Tibial nerve (tissue), 4 donors: Measurements from ENCODE around the gene CA5A. TPM values are rescaled to one million over a fixed set of nuclear protein-coding genes. Genes with fewer than 3 reads are reported as not detected.
"Not testable (repeated sequence)": the region's sequence is repeated elsewhere in the genome, so short reads cannot be mapped to it uniquely, and the experiment has no call there.

Experiments used
- DNase-seq, 2 donors: peaks; one replicate each; pipeline ENCODE4 v3.0.0-alpha.2; 2019; ENCODE audit warnings: low spot score in 2 of 2
- H3K27ac ChIP-seq, 4 donors: fragments of 200-600 bp; sonication (generic) in 3 of 4; one replicate each; pipeline ENCODE4 v1.5.1; 2017 to 2019; ENCODE audit warnings: mild to moderate bottlenecking in 1 of 4
- H3K27me3 ChIP-seq, 2 donors: fragments of 200-600 bp; sonication (generic) in 1 of 2; one replicate each; pipeline versions ENCODE4 v1.5.1 to v1.6.0; 2017 to 2019
- H3K36me3 ChIP-seq, 3 donors: fragments of 200-600 bp; sonication (generic); one replicate each; pipeline ENCODE4 v1.5.1; 2018 to 2019
- H3K4me1 ChIP-seq, 4 donors: fragments of 200-600 bp; sonication (generic) in 3 of 4; one replicate each; pipeline ENCODE4 v1.5.1; 2017 to 2019
- H3K4me3 ChIP-seq, 4 donors: fragments of 200-600 bp; sonication (generic) in 3 of 4; one replicate each; pipeline ENCODE4 v1.5.1; 2017 to 2019; ENCODE audit warnings: mild to moderate bottlenecking in 1 of 4, moderate library complexity in 1 of 4
- H3K9me3 ChIP-seq, 4 donors: fragments of 200-600 bp; sonication (generic) in 3 of 4; one replicate each; pipeline ENCODE4 v1.5.1; 2017 to 2019
- CTCF ChIP-seq, 5 experiments: fragments of 200-600 bp in 3 of 5; fragments of 450-650 bp in 2 of 5; sonication (generic) in 3 of 5; IDR thresholded peaks; one replicate each; pipeline ENCODE4 v1.5.1; 2016 to 2019; ENCODE audit warnings: antibody characterized with exemption in 5 of 5, mild to moderate bottlenecking in 3 of 5, moderate library complexity in 2 of 5
- EP300 ChIP-seq, 2 donors: sonication (generic); formaldehyde crosslinking; IDR thresholded peaks; one replicate each; pipeline ENCODE4 v1.6.1; 2017; ENCODE audit warnings: antibody characterized with exemption in 2 of 2, mild to moderate bottlenecking in 1 of 2
- POLR2A ChIP-seq, 2 donors: fragments of 450-650 bp; IDR thresholded peaks; one replicate each; pipeline ENCODE4 v1.6.1; 2017; ENCODE audit warnings: antibody characterized with exemption in 2 of 2, mild to moderate bottlenecking in 2 of 2, moderate library complexity in 2 of 2
- WGBS, 2 donors: methylation state at CpG; one replicate each; pipeline ENCODE4 v1.1.5; 2018; 5-methylcytosine and 5-hydroxymethylcytosine counted together
- total RNA-seq, 4 donors: library from RNA; depleted of rRNA; stranded (reverse); fragments of >200 nt; gene quantifications; one replicate each; pipeline ENCODE4 v1.1.0, GENCODE V29; 2016

CA5A gene
- total RNA-seq = not detected

DNA sequence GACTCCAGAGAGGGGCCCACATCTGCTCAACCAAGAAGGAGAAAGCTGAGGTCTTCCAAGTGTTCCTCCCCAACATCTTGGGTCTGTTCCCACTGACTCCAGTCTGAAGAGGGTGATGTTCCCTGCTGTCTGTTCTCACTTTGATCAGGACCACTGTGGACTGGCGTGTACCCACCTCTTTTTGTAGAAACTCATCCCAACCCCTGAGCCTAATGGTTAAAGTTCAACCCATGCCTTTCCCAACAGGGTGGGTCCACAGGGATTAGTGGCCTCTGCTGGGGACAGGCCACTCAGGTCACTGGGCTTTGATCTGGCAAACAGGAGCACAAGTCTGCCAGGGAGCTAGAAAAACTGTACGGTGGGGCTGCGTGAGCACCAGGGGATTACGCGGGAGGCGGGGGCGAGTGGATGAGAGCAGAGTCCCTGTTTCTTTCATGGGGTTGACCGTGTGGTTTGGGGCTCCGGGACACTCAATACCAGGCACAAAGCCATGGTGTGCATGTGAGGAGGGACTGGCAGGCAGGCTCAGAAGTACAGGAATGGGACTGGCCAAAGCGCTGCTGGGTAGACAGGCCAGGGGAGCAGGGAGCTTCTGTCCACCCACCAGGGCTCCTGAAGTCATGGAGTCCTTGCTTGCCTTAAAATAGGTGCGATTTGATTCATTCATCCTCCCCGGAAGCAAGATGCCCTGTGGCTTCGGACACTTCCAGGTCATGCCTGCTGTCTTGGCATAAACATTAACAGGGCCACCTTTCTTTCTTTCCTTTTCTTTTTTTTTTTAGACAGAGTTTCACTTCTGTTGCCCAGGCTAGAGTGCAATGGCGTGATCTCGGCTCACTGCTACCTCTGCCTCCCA is at the start of gene CA5A:
TSS of gene CA5A (minus strand) at position 155 of the 856 bp plus-strand sequence. CDS start at position 76, 79 bp downstream.
- H3K4me1 ChIP-seq = no peaks in the 10 kb centered on the region
- H3K36me3 ChIP-seq = no peaks in the 10 kb centered on the region
- H3K27me3 ChIP-seq = no peaks in the 10 kb centered on the region
- no peak within 1 kb of the TSS for H3K4me3 ChIP-seq
- no peak for DNase-seq
- no peak for TF ChIP-seq CTCF (IDR thresholded peaks at IDR 0.05)
- no peak for TF ChIP-seq EP300 (IDR thresholded peaks at IDR 0.05)
- no peak for TF ChIP-seq POLR2A (IDR thresholded peaks at IDR 0.05)
- H3K9me3 ChIP-seq = no peaks in the 10 kb centered on the region
- no peak within 1 kb of the TSS for H3K27ac ChIP-seq
- 81 to 84% methylated on average over 15 of the region's 15 CpGs for WGBS, 2 donors

DNA sequence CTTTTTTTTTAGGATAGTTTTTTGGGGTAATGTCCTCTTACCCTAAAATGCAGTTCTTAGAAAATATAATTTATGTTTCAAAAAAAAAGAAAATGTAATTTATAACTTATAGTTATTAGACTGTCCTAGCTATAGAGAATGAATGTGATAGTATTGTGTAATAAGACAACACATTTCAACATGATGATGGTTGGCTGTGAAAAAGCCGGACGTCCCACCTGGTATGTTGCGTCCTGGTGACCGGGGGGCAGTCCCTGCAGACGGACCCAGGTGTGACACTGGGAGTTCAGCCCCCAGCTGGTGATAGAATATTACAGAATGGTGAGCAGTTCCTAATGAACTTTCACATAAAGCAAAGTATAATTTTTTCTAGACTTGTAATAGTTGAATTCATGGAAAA is 49.2 kb upstream of the CA5A start:
- H3K4me1 ChIP-seq = not testable (repeated sequence)

GRCh38 chr16:87984632-87985267 is 48.4 kb upstream of the CA5A start:
- H3K36me3 ChIP-seq = peaks cover 0 to 64% (median 0%) of the 10 kb centered on the region in 3 donors
- H3K27me3 ChIP-seq = no peaks in the 10 kb centered on the region
- H3K4me3 ChIP-seq = no peak overlapping the region
- DNase-seq = no peak
- 90 to 92% methylated on average over 17 to 28 of the region's 28 CpGs for WGBS, 2 donors
- no peak for TF ChIP-seq EP300 (IDR thresholded peaks at IDR 0.05)
- H3K27ac ChIP-seq = no peak overlapping the region
- H3K4me1 ChIP-seq = no peaks in the 10 kb centered on the region
- no peaks in the 10 kb centered on the region for H3K9me3 ChIP-seq

More for the DNA sequence above, 49.2 kb upstream of the CA5A start:
- not testable (repeated sequence) for H3K9me3 ChIP-seq, DNase-seq, H3K27ac ChIP-seq, H3K4me3 ChIP-seq, H3K27me3 ChIP-seq
- peaks cover 0 to 66% (median 0%) of the 10 kb centered on the region in 3 donors for H3K36me3 ChIP-seq
- 84 to 91% methylated on average over 5 of the region's 5 CpGs for WGBS, 2 donors

GRCh38 chr16:87984180-87984579 is 47.9 kb upstream of the CA5A start:
- not testable (repeated sequence) for H3K27ac ChIP-seq, H3K4me3 ChIP-seq, H3K9me3 ChIP-seq, H3K4me1 ChIP-seq, H3K27me3 ChIP-seq, DNase-seq
- H3K36me3 ChIP-seq = peaks cover 0 to 58% (median 0%) of the 10 kb centered on the region in 3 donors
- 88% methylated on average over 15 of the region's 15 CpGs for WGBS, 2 donors

DNA sequence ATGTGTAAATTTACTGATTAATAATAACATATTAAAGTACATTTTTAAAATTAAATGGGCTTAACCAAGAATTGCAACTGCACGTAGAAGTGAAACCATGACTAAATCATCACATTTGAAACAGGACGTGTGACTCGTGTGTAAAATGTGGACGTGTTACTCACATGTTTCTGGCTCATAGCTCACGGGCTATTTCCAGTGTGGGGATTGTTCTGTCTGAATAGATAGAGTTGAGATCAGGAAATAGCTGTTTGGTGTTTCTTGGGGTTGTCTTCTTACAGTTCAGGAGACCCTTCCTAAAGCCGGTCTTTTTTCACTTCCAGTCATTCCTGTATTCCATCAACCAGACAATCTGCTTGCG is 47.4 kb upstream of the CA5A start:
- WGBS, 2 donors = 57 to 58% methylated on average over 7 of the region's 7 CpGs
- not testable (repeated sequence) for H3K27ac ChIP-seq, H3K9me3 ChIP-seq, H3K4me3 ChIP-seq, DNase-seq, H3K4me1 ChIP-seq, H3K27me3 ChIP-seq
- peaks cover 0 to 55% (median 0%) of the 10 kb centered on the region in 3 donors for H3K36me3 ChIP-seq

DNA sequence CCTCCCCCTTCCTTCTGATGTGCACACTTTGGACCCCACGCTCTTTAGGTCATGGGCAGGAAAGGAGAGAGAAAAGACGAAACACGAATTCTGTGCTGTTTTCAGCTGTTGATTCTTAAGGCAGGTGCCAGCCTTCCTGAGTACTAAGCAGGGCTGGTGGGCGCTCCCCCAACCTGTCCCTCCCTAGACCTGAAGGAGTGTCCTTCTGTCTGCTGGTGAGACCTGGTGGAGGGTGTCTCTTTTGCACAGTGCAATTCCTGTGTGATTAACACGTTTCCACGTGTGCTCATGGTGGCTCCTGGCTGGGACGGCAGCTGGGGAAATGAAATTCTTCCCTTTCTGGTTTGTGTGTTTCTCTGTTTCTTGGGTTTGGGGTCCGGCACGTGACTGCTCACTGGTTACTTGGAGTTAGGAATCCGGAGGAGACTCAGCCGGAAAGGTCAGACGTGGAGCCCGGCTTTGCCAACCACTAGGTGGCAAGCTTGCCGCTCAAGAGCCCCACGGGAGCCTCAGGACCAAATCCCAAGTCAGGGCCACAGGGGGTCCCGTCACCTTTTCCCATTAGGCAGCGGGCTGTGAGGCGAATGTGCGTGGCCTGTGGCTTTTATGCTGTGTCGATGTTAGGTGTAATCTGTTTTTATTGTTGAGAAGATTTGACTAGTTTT is 46.9 kb upstream of the CA5A start:
- H3K9me3 ChIP-seq, H3K4me1 ChIP-seq, H3K27me3 ChIP-seq, DNase-seq, H3K4me3 ChIP-seq, H3K27ac ChIP-seq: not testable (repeated sequence)
- WGBS, 2 donors = 31 to 40% methylated on average over 16 to 20 of the region's 20 CpGs
- H3K36me3 ChIP-seq = peaks cover 0 to 55% (median 0%) of the 10 kb centered on the region in 3 donors
- TF ChIP-seq CTCF (IDR thresholded peaks at IDR 0.05) = peak in 3 of 5 experiments; percentile 31 to 45 (median 36)

DNA sequence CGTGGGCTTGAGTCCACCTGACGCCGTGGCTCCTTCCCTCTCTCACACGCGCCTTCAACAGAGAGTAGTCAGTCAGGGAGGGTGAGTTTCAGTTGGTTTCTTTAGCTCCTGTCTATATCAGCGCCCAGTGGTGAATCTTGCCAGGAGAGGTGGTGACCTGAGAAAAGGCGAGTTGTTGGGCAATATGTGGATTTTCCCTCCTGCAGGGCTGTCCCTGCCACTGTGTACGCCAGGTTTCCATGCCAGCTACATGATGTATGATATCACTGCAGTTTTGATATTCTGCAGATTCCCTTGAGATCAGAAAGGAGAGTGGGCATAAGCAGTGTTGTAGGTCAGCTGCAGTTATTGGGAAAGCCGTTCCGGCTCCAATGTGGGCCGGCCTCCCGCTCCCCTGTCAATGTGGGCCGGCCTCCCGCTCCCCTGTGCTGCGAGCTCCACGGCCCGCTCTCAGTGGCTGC is 46.3 kb upstream of the CA5A start:
- Histone ChIP-seq H3K9me3 (no peaks in the 10 kb centered on the region), H3K27me3 (no peaks in the 10 kb centered on the region), H3K4me1 (no peaks in the 10 kb centered on the region), H3K4me3 (no peak overlapping the region), H3K36me3 (peaks cover 0 to 59% (median 0%) of the 10 kb centered on the region in 3 donors), H3K27ac (no peak overlapping the region)
- 80 to 83% methylated on average over 13 to 17 of the region's 17 CpGs for WGBS, 2 donors
- no peak for DNase-seq
- no peak for TF ChIP-seq CTCF (IDR thresholded peaks at IDR 0.05)
- TF ChIP-seq POLR2A (IDR thresholded peaks at IDR 0.05) = no peak
- no peak for TF ChIP-seq EP300 (IDR thresholded peaks at IDR 0.05)

DNA sequence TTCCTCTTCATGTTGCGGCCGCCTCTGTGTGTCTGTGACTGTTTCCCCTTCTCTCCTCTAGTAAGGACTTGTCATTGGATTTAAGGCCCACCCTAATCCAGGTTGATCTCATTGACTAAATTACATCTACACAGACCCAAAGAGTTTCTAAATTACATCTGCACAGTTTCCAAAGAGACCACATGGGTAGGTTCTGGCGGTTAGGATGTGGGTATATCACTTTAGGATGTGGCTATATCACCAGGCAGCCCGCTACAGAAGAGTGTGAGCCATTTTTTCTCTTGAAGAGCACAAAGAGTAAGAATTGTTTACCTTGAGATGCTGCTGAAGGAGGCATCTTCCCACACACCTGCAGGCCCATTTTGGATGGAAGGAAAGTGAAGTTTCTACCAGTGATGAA is 45.0 kb upstream of the CA5A start:
- DNase-seq, H3K9me3 ChIP-seq, H3K27me3 ChIP-seq, H3K4me1 ChIP-seq, H3K27ac ChIP-seq, H3K4me3 ChIP-seq: not testable (repeated sequence)
- H3K36me3 ChIP-seq = peaks cover 0 to 58% (median 0%) of the 10 kb centered on the region in 3 donors
- WGBS, 2 donors = 79 to 92% methylated on average over 4 of the region's 4 CpGs

DNA sequence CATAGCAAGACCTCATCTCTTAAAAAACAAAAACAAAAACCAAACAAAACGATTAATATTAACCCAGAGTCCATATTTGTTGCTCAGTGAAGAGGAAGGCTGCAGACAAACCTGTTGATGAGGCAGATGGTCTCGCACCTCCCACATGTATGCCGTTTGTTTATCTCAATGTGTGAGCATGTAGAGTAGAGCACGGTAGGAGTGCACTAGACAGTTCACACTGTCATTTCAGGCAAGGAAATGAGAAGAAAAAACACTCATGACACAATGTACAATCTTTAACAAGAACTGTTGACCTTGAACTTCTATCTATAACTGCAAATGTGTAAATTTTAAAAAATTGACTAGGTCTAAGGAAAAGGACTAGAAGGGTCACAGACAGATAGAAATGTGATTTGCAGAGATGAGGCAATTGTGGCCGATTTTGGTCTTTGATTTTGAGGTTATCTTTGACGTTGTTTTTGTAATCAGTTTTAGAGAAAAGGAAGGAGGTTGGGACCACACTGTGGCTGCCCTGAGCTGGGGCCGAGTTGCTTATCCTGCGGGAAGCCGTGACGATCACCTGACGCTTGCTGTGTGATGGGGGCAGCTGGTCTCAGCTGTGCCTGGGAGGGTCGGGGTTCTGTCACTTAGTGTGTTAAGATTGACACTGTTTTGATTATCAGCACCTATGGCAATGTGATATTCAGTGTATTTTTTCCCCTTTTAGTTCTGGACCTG is 43.7 kb upstream of the CA5A start:
- not testable (repeated sequence) for H3K9me3 ChIP-seq, H3K4me1 ChIP-seq, H3K27me3 ChIP-seq, H3K27ac ChIP-seq, H3K4me3 ChIP-seq, DNase-seq
- 81 to 86% methylated on average over 12 of the region's 12 CpGs for WGBS, 2 donors
- peaks cover 0 to 49% (median 0%) of the 10 kb centered on the region in 3 donors for H3K36me3 ChIP-seq
